Activated CD4-positive, alpha-beta T cell treated with anti-CD3 and anti-CD28 coated beads, Interleukin-2, amount 10 ng/mL, durations not matched to agents 24 days and 14 days (primary cell): ENCODE data around the gene NR2C2. TPM values are rescaled to one million over a fixed set of nuclear protein-coding genes. Genes with fewer than 3 reads are reported as not detected.

Experiments
- DNase-seq: peaks from one replicate; pipeline ENCODE4 v3.0.0; 2022
- H3K27ac Mint-ChIP-seq: one replicate; pipeline ENCODE4 v1.8.0; 2022; ENCODE audit warnings: mild to moderate bottlenecking, mixed read lengths
- H3K27me3 Mint-ChIP-seq: one replicate; pipeline ENCODE4 v1.8.0; 2022; ENCODE audit warnings: mixed read lengths
- H3K36me3 Mint-ChIP-seq: one replicate; pipeline ENCODE4 v1.8.0; 2022; ENCODE audit warnings: low read depth, mild to moderate bottlenecking, mixed read lengths
- H3K4me1 Mint-ChIP-seq: one replicate; pipeline ENCODE4 v1.8.0; 2021; ENCODE audit warnings: mixed read lengths
- H3K4me3 Mint-ChIP-seq: one replicate; pipeline ENCODE4 v1.8.0; 2022; ENCODE audit warnings: mild to moderate bottlenecking, moderate library complexity, mixed read lengths
- H3K9me3 Mint-ChIP-seq: one replicate; pipeline ENCODE4 v1.8.0; 2021; ENCODE audit warnings: mixed read lengths
- intact Hi-C: fragments of 100-400 bp; cut with micrococcal nuclease; formaldehyde crosslinking; loops from one replicate; pipeline ENCODE4 v1.15.1; 2023
- total RNA-seq: library from RNA; stranded (reverse); gene quantifications from 2 replicates; pipeline ENCODE4 v1.2.3, GENCODE V29; 2022

The NR2C2 gene
- total RNA-seq, 1 donor from 2014 or later = 52.5 TPM

GRCh38 chr3:15063238-15063637, 115.9 kb downstream of the NR2C2 start:
- Mint-ChIP-seq H3K27me3 (no peaks in the 10 kb centered on the region), H3K4me1 (peaks cover 18% of the 10 kb centered on the region), H3K27ac (peak overlapping the region; percentile 37), H3K36me3 (peaks cover 21% of the 10 kb centered on the region), H3K9me3 (no peaks in the 10 kb centered on the region), H3K4me3 (peak overlapping the region; percentile 98)
- intact Hi-C loops = loop anchor here (10.0 kb wide), 1 partner anchor 408 kb away; the partner anchor contains the start of gene CCDC174
- DNase-seq = no peak

- DNase-seq = no peak
- intact Hi-C loops = loop anchor here (2.0 to 10.0 kb wide), 3 partner anchors 13 to 537 kb away; partner anchors contain the start of genes BTD, CCDC174 and HACL1
- Mint-ChIP-seq H3K9me3 (no peaks in the 10 kb centered on the region), H3K36me3 (peaks cover 16% of the 10 kb centered on the region), H3K4me1 (peaks cover 15% of the 10 kb centered on the region), H3K4me3 (peak overlapping the region; percentile 98), H3K27ac (peak overlapping the region; percentile 97), H3K27me3 (no peaks in the 10 kb centered on the region)
These were observed 116.4 kb downstream of the NR2C2 start for GRCh38 chr3:15063656-15064286.

GRCh38 chr3:15064299-15064834, 117.0 kb downstream of the NR2C2 start:
- intact Hi-C loops = loop anchor here (2.0 to 10.0 kb wide), 3 partner anchors 14 to 536 kb away; partner anchors contain the start of genes BTD, CCDC174 and HACL1
- H3K4me1 Mint-ChIP-seq = peaks cover 15% of the 10 kb centered on the region
- peaks cover 16% of the 10 kb centered on the region for H3K36me3 Mint-ChIP-seq
- peak; percentile 81 for DNase-seq
- H3K27me3 Mint-ChIP-seq = no peaks in the 10 kb centered on the region
- H3K9me3 Mint-ChIP-seq = no peaks in the 10 kb centered on the region
- H3K4me3 Mint-ChIP-seq = peak overlapping the region; percentile 98
- H3K27ac Mint-ChIP-seq = peak overlapping the region; percentile 97

- H3K27ac Mint-ChIP-seq = peak within 1 kb of the TSS; percentile 97
- peaks cover 15% of the 10 kb centered on the region for H3K4me1 Mint-ChIP-seq
- H3K27me3 Mint-ChIP-seq = no peaks in the 10 kb centered on the region
- H3K36me3 Mint-ChIP-seq = peaks cover 14% of the 10 kb centered on the region
- no peaks in the 10 kb centered on the region for H3K9me3 Mint-ChIP-seq
- H3K4me3 Mint-ChIP-seq = peak within 1 kb of the TSS; percentile 98
- intact Hi-C loops = loop anchor here (1.0 to 10.0 kb wide), 6 partner anchors 10 to 536 kb away; partner anchors contain the start of genes BTD, CCDC174, HACL1 and NR2C2
- peak; percentile 97 for DNase-seq
These were observed 117.6 kb downstream of the NR2C2 start, which contains the start of gene MRPS25 for GRCh38 chr3:15064835-15065549. TSS of gene MRPS25 (minus strand) at chr3:15065315. CDS start at chr3:15065194, 121 bp downstream.

- peak overlapping the region; percentile 98 for H3K4me3 Mint-ChIP-seq
- intact Hi-C loops = loop anchor here (1.0 to 10.0 kb wide), 6 partner anchors 10 to 535 kb away; partner anchors contain the start of genes BTD, CCDC174, HACL1 and NR2C2
- DNase-seq = no peak
- H3K4me1 Mint-ChIP-seq = peaks cover 17% of the 10 kb centered on the region
- peak overlapping the region; percentile 97 for H3K27ac Mint-ChIP-seq
- peaks cover 17% of the 10 kb centered on the region for H3K36me3 Mint-ChIP-seq
- H3K27me3 Mint-ChIP-seq = no peaks in the 10 kb centered on the region
- no peaks in the 10 kb centered on the region for H3K9me3 Mint-ChIP-seq
These were observed 118.2 kb downstream of the NR2C2 start for GRCh38 chr3:15065550-15066007.

GRCh38 chr3:15066467-15066866, 119.1 kb downstream of the NR2C2 start:
- Mint-ChIP-seq H3K36me3 (peaks cover 19% of the 10 kb centered on the region), H3K27me3 (no peaks in the 10 kb centered on the region), H3K27ac (no peak overlapping the region), H3K4me3 (peak overlapping the region; percentile 11), H3K4me1 (peaks cover 17% of the 10 kb centered on the region), H3K9me3 (no peaks in the 10 kb centered on the region)
- no peak for DNase-seq
- intact Hi-C loops = loop anchor here (10.0 kb wide), 1 partner anchor 412 kb away; the partner anchor contains the start of gene CCDC174

GRCh38 chr3:15069441-15069840, 122.1 kb downstream of the NR2C2 start:
- Mint-ChIP-seq H3K4me1 (peaks cover 13% of the 10 kb centered on the region), H3K36me3 (peaks cover 21% of the 10 kb centered on the region), H3K27ac (no peak overlapping the region), H3K4me3 (no peak overlapping the region), H3K27me3 (no peaks in the 10 kb centered on the region), H3K9me3 (no peaks in the 10 kb centered on the region)
- DNase-seq = no peak
- intact Hi-C loops = loop anchor here (10.0 kb wide), 1 partner anchor 415 kb away; the partner anchor contains the start of gene CCDC174

GRCh38 chr3:15071699-15072098, 124.3 kb downstream of the NR2C2 start:
- Mint-ChIP-seq H3K27me3 (no peaks in the 10 kb centered on the region), H3K36me3 (peaks cover 36% of the 10 kb centered on the region), H3K27ac (no peak overlapping the region), H3K4me1 (peaks cover 6% of the 10 kb centered on the region), H3K4me3 (no peak overlapping the region), H3K9me3 (no peaks in the 10 kb centered on the region)
- intact Hi-C loops = no loop called here
- no peak for DNase-seq

- no peak overlapping the region for H3K27ac Mint-ChIP-seq
- peaks cover 6% of the 10 kb centered on the region for H3K4me1 Mint-ChIP-seq
- no peaks in the 10 kb centered on the region for H3K27me3 Mint-ChIP-seq
- intact Hi-C loops = no loop called here
- H3K9me3 Mint-ChIP-seq = no peaks in the 10 kb centered on the region
- DNase-seq = no peak
- H3K36me3 Mint-ChIP-seq = peaks cover 55% of the 10 kb centered on the region
- no peak overlapping the region for H3K4me3 Mint-ChIP-seq
These were observed 127.1 kb downstream of the NR2C2 start for GRCh38 chr3:15074500-15074899.

- no peak for DNase-seq
- intact Hi-C loops = no loop called here
- no peak overlapping the region for H3K27ac Mint-ChIP-seq
- peaks cover 7% of the 10 kb centered on the region for H3K4me1 Mint-ChIP-seq
- H3K36me3 Mint-ChIP-seq = peaks cover 68% of the 10 kb centered on the region
- H3K4me3 Mint-ChIP-seq = no peak overlapping the region
- no peaks in the 10 kb centered on the region for H3K27me3 Mint-ChIP-seq
- H3K9me3 Mint-ChIP-seq = no peaks in the 10 kb centered on the region
These were observed 131.7 kb downstream of the NR2C2 start for GRCh38 chr3:15079091-15079490.

- no peak overlapping the region for H3K27ac Mint-ChIP-seq
- no peaks in the 10 kb centered on the region for H3K9me3 Mint-ChIP-seq
- no peak overlapping the region for H3K4me3 Mint-ChIP-seq
- DNase-seq = no peak
- H3K36me3 Mint-ChIP-seq = peaks cover 61% of the 10 kb centered on the region
- intact Hi-C loops = no loop called here
- peaks cover 7% of the 10 kb centered on the region for H3K4me1 Mint-ChIP-seq
- no peaks in the 10 kb centered on the region for H3K27me3 Mint-ChIP-seq
These were observed 134.7 kb downstream of the NR2C2 start for GRCh38 chr3:15081960-15082664.

- H3K4me1 Mint-ChIP-seq = peaks cover 7% of the 10 kb centered on the region
- no peak for DNase-seq
These were observed 135.9 kb downstream of the NR2C2 start for GRCh38 chr3:15083252-15083651.

GRCh38 chr3:15086263-15086662, 138.9 kb downstream of the NR2C2 start:
- intact Hi-C loops = no loop called here
- H3K27me3 Mint-ChIP-seq = no peaks in the 10 kb centered on the region
- peaks cover 50% of the 10 kb centered on the region for H3K36me3 Mint-ChIP-seq
- DNase-seq = no peak
- no peak overlapping the region for H3K4me3 Mint-ChIP-seq
- H3K9me3 Mint-ChIP-seq = no peaks in the 10 kb centered on the region
- H3K27ac Mint-ChIP-seq = no peak overlapping the region
- peaks cover 7% of the 10 kb centered on the region for H3K4me1 Mint-ChIP-seq

More at GRCh38 chr3:15083252-15083651, 135.9 kb downstream of the NR2C2 start:
- intact Hi-C loops = no loop called here
- H3K4me3 Mint-ChIP-seq = no peak overlapping the region
- no peaks in the 10 kb centered on the region for H3K27me3 Mint-ChIP-seq
- H3K27ac Mint-ChIP-seq = no peak overlapping the region
- peaks cover 55% of the 10 kb centered on the region for H3K36me3 Mint-ChIP-seq
- no peaks in the 10 kb centered on the region for H3K9me3 Mint-ChIP-seq
